Stimulated activated naive CD8-positive, alpha-beta T cell treated with anti-CD3 and anti-CD28 coated beads, Interleukin-15, Interleukin-2, amounts not matched to agents 100 U/mL and 50 U/mL, for 24 hours (primary cell): ENCODE data around the gene ARFRP1.

ENCODE experiments used
- ATAC-seq: fragments of 150-1000 bp; cut with Tn5 transposase; one replicate; pipeline ENCODE4 v1.10.0; 2021
- DNase-seq: peaks from one replicate; pipeline ENCODE4 v3.0.0; 2021

Gene ARFRP1

GRCh38 chr20:63743210-63743970 lies 35.6 kb upstream of the ARFRP1 start:
- ATAC-seq (no peak), DNase-seq (no peak)

DNA sequence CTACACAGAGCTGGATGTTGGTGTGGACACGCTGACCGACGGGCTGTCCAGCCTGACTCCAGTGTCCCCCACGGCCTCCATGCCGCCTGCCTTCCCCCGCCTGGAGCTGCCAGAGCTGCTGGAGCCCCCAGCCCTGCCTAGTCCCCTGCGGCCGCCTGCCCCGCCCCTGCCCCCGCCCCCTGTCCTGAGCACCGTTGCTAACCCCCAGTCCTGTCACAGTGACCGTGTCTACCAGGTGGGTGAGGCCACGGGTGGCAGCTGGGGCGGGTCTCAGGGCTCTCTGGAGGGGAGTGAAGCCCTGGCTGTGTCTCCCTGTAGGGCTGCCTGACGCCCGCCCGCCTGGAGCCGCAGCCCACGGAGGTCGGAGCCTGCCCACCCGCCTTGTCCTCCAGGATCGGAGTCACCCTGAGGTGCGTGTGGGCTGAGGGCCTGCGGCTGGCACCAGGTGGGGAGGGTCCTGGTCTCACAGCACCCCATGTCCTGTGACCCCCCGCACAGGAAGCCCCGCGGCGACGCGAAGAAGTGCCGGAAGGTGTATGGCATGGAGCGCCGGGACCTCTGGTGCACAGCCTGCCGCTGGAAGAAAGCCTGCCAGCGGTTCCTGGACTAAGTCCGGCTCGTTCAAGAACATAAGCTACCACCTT lies 34.7 kb upstream of the ARFRP1 start:
- ATAC-seq (no peak), DNase-seq (no peak)

DNA sequence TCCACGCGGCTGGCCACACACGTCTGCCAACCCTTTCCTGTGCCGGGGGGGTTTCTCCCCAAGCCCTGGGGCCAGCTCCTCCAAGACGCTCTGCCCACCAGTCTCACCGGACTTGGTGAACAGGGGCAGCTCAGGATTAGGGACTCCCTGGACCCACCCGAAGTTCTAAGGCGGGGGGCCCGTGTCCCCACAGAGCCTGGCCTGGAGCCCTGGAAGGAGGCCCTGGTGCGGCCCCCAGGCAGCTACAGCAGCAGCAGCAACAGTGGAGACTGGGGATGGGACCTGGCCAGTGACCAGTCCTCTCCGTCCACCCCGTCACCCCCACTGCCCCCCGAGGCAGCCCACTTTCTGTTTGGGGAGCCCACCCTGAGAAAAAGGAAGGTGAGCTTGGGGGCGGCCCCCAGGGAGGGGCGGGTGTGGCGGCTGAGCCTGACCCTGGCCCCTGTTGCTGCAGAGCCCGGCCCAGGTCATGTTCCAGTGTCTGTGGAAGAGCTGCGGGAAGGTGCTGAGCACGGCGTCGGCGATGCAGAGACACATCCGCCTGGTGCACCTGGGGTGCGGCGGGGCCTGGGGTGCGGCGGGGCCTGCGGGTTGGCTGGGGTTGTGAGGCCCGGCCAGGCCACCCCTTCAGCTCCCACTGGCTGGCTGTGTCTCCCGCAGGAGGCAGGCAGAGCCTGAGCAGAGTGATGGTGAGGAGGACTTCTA lies 34.1 kb upstream of the ARFRP1 start:
- DNase-seq: no peak
- ATAC-seq: no peak

DNA sequence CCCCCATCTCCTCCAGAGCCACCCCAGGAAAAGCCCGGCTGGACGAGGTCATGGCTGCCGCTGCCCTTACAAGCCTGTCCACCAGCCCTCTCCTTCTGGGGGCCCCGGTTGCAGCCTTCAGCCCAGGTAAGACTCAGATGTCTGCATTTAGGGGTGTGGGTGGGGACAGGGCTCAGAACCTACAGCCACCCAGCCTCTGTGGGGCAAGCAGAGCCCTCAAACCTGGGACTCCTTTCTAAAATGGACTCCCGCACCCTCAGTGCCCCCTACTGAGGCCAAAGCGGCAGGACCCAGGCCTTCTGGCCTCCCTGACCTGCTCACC lies 33.5 kb upstream of the ARFRP1 start:
- no peak for DNase-seq
- no peak for ATAC-seq

GRCh38 chr20:63740627-63741353 lies 33.0 kb upstream of the ARFRP1 start:
- ATAC-seq (no peak), DNase-seq (peak; percentile 39)

DNA sequence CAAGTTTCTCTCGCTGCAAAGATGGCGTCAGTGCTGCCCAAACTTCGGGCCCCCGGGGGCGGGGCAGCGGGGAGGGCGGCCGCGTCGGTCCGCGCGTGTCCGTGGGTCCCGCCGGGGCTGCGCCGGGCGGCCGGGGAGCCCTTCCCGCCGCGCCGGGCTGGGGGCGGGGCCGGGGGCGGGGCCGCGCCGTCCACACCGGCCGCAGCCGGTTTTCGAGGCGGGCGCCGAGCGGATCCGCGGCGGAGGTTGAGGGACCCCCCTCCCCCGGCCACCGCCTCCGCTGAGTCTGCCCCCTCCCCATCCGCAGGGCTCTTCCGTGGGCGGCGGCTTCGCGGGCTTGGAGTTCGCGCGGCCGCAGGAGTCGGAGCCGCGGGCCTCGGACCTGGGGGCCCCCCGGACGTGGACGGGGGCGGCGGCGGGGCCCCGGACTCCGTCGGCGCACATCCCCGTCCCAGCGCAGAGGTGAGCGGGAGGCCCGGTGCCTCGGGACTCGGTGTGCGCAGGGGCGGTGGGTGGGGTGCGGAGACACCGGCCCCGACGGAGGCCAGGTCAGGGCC lies 32.4 kb upstream of the ARFRP1 start:
- DNase-seq: peak; percentile 46
- no peak for ATAC-seq

DNA sequence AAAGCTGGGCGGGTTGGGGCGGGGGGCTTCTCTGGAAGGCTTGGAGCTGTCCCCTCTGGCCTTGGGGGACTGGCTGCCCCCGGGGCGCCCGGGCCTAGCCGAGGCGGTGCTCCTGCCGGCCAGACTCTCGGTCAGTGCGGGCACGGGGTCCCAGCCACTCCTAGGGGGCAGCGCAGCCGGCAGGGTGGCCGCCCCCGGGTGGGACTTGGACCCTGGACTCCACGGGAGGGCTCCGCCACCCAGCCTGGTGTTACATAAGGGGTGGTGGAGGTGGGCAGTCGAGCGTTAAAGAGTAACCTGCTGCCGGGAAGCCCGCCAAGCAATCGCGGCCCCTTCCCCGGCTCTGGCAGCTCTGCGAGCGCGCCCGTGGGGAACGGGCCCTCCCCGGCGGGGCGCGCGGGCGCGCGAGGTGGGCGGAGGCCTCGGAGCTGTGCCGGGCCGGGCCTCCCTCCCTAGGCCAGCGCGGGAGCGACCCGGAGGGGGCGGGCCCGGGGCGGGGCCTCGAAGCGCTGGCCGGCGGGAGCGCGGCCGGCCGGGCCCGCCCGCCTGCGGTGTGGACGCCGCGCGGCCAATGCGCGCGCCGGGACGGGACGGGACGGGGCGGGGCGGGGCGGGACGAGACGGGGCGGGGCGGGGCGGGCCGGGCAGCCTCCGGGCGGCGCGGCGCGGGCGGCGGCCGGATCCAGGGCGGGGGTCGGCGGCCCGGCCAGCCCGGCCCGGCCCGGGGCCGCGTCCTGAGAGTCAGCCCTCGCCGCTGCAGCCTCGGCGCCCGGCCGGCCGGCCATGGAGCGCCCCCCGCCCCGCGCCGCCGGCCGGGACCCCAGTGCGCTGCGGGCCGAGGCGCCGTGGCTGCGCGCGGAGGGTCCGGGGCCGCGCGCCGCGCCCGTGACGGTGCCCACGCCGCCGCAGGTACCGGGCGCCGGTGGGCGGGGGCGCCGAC lies 31.6 kb upstream of the ARFRP1 start, which contains the start of gene SLC2A4RG:
SLC2A4RG (plus strand) TSS at position 647 of the 940 bp plus-strand sequence; CDS start at position 784, 137 bp downstream.
- ATAC-seq: peak; percentile 64
- DNase-seq: peak; percentile 77

- no peak for ATAC-seq
- DNase-seq: peak; percentile 43
Observed at GRCh38 chr20:63738687-63739129, 30.9 kb upstream of the ARFRP1 start.

DNA sequence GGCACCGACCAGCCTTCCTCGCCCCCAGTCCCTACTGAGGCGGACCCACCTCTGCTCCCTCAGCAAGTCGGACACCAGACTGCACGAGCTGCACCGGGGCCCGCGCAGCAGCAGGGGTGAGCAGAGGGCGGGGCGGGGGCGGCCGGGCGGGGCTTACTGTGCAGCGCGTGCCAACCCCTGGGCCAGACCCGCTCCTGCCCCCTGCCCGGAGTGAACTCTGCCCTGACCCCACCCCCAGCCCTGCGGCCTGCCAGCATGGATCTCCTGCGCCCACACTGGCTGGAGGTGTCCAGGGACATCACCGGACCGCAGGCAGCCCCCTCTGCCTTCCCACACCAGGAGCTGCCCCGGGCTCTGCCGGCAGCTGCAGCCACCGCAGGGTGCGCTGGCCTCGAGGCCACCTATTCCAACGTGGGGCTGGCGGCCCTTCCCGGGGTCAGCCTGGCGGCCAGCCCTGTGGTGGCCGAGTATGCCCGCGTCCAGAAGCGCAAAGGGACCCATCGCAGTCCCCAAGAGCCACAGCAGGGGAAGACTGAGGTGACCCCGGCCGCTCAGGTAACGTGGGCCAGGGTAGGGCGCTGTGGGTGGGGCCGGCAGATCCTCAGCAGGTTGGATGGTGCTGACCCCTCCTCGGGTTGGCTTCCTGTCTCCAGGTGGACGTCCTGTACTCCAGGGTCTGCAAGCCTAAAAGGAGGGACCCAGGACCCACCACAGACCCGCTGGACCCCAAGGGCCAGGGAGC lies 30.3 kb upstream of the ARFRP1 start:
- peak; percentile 48 for DNase-seq
- ATAC-seq: no peak

- ATAC-seq: no peak
Observed at GRCh38 chr20:63737695-63737944, 29.8 kb upstream of the ARFRP1 start.

DNA sequence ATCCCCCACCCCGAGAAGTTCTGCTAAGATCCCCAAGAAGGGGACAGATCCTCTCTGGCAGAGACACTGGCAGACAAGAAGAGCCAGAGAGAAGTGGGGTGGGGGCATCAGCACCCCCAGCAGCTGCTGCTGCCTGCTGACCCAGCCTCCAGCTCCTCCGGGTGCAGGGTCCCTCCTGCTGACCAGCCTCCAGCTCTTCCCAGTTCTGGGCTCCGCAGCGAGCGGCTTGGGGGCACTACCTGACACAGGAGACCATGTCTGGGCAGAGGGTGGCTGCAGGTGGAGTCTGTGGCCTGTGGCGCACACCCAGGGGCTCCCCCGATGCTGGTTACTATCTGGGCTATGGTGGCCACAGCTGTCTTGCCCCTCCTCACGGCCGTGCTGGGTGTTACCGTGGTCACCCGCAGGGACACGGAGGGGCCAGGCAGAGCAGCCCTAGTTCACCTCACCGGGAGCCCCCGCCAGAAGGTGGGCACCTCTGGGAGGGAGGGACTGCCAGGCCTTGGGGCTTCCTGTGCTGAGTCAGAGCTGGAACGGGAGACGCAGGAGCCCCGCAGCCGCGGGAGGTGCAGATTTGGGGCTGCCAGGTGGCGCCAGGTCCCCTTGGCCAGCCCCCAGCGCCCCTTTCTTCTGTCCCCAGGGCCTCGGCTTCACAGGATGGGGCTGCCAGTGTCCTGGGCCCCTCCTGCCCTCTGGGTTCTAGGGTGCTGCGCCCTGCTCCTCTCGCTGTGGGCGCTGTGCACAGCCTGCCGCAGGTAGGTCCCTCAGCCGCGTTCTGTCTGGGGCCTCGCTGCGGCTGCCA lies 29.3 kb upstream of the ARFRP1 start:
- DNase-seq (peak; percentile 59), ATAC-seq (peak; percentile 8)

More at GRCh38 chr20:63737695-63737944, 29.8 kb upstream of the ARFRP1 start:
- DNase-seq: no peak

DNA sequence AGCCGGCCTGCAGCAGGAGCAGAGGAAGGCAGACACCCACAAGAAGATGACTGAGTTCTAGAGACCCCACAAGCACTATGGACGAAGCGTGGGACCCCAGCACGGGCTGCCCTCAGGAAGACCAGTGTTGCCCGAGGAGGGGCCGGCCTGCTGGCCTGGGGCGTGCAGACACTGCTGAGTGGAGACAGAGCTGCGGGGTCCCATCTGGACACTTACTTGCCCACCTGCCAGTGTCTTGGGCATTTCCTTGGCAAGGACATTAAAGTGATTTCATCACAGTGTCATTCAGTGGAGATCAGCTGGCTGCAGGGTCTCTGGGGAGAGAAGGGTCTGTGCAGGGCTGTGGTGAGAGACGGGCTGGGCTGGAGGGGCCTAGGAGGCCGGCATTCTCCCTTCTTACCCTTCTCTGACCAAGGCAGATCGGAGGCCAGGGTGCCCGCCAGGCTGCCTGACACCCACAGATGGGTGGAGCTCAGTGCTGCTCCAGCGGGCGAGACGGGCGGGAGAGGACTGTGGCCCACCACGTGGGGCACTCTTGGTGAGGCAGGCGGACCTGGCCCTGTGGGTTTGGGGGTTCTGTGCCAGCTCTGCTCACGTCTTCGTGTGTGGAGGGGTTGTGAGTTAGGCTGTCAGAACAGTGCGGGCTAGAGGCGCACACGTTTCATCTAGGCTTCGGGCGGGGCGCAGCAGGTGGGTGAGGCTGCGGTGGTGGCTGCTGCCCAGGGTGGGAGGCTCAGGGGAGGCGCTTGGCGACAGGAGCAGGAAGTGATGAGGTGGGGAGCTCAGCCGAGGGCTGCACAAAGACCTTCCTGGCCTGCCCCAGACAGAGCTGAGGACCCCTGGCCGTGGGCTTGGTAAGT lies 28.3 kb upstream of the ARFRP1 start, which contains the start of gene LIME1:
LIME1 (plus strand) TSS at position 806 of the 860 bp plus-strand sequence. CDS start 886 bp downstream, outside the sequence.
- DNase-seq (peak; percentile 72), ATAC-seq (peak; percentile 42)

- DNase-seq (no peak), ATAC-seq (no peak)
Observed at GRCh38 chr20:63734946-63735858, 27.4 kb upstream of the ARFRP1 start.

- DNase-seq (no peak), ATAC-seq (no peak)
Observed at GRCh38 chr20:63734111-63734945, 26.6 kb upstream of the ARFRP1 start.

DNA sequence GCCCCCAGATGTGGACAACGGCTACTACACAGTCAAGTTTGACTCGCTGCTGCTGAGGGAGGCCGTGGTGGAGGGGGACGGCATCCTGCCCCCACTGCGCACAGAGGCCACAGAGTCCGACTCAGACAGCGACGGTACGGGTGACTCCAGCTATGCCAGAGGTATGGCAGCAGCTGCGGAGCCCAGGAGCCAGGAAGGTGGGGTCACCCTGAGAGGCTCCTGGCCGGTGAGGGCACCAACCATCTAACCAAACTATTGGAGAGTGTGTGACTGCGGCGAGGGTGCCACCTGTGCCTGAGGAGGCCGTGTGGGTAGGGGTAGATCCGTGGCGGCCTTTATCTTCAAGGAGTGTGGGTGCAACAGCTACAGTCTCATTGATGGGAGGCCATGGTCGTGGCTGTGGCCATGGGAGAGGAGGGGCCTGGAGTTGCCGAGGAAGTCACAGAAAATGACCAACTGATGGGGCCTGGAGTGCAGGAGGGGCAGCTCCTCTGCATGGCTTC lies 25.9 kb upstream of the ARFRP1 start:
- ATAC-seq (no peak), DNase-seq (no peak)

- DNase-seq (no peak), ATAC-seq (no peak)
Observed at GRCh38 chr20:63733117-63733516, 25.3 kb upstream of the ARFRP1 start.
